HUDEP-2 (cell line): Measurements from ENCODE around the gene GAS7.
"Not testable (repeated sequence)": the region's sequence is repeated elsewhere in the genome, so short reads cannot be mapped to it uniquely, and the experiment has no call there.

Experiments used
- DNase-seq, 76 experiments: peaks; one replicate each; lab custom pipeline; 2025; ENCODE audit not compliant: unreplicated experiment in 76 of 76; lab: John Stamatoyannopoulos, UW

Gene GAS7

DNA sequence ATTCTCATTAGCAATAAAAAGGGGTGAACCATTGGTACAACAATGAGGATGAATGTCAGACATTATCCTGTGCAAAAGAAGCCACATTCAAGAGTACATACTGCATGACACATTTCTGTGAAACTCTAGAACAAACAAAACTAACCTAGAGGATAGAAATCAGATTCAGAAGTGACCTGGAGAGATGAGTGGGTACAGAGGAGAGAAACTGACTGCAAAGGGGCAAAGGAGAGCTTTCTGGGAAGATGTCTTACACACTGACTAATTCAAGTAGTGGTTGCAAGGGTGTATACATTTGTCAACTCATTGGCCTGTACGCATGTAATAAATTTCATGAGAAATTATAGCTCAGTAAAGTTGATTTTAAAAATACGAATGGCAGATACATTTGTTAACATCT is 115.6 kb downstream of the GAS7 start:
- DNase-seq, result no peak

GRCh38 chr17:10081571-10082169 is 116.7 kb downstream of the GAS7 start:
- no peak for DNase-seq

DNA sequence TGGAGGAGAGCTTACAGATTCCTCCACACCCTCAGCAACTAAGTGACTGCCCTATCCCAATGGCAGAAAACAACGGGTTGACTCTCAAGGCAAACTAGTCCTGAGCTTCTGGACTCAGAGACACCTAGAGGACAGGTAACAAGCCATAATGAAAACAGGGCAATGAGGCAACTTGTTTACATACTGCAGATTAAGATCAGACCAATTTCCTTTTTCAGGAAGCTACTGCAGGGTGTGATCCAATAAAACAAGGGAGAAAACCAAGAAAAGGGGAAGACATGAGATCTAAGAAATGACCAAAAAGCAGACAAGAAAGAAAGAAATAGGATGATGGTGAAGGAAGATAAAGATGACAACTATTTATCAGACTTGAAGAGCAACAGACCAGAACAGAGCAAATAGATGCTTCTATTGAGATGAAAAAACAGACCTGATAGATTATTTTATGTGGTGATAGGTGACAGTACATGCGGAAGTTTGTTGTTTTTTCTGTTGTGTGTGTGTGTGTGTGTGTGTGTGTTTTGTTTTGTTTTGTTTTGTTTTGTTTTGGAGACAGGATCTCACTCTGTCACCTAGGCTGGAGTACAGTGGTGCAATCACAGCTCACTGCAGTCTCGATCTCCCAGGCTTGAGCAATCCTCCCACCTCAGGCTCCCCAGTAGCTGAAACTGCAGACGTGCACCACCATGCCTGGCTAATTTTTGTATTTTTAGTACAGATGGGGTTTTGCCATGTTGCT is 120.7 kb downstream of the GAS7 start:
- no peak for DNase-seq

GRCh38 chr17:10075919-10076318 is 122.5 kb downstream of the GAS7 start:
- no peak for DNase-seq

DNA sequence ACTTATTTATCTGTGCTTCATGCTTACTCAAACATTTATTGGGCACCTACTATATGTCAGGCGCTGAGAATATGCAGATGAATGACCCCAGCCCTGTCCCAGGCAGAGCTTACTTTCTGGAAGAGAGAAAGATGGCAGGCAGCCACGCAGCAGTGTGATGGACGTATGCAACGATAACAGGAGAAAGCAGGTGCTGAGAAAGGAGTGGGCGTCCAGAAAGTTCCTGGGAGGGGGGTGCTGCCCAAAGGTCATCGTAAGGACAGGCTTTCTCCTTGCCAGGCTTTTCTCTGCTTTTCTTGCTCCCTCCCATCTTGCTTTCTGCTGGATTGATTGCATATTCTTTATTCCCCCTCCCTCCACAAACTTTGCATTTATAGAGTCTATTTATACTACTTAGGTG is 124.5 kb downstream of the GAS7 start:
- DNase-seq, result no peak

- DNase-seq, result no peak
These were observed 125.6 kb downstream of the GAS7 start for GRCh38 chr17:10072556-10073425.

DNA sequence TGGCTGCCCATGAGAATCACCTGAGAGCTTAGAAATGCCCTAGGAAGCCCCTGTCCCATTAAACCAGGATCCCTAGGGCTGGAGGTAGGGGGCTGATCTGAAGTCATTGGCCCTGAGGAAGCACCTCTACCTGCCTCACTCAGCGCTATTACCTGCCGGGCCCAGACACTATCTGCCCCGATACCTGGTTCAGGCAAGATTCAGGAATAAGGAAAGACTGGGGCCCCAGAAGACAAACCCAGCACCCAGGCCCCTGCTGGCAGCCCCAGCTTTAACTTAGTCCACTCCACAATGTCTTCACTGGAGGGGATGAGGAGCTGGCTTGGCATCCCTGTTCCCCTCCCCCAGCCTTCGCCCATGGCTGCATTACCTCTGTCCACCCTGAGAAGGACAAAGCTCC is 126.3 kb downstream of the GAS7 start:
- DNase-seq, result no peak

GRCh38 chr17:10071141-10071540 is 127.3 kb downstream of the GAS7 start:
- no peak for DNase-seq

GRCh38 chr17:10070690-10071089 is 127.7 kb downstream of the GAS7 start:
- DNase-seq, result no peak

DNA sequence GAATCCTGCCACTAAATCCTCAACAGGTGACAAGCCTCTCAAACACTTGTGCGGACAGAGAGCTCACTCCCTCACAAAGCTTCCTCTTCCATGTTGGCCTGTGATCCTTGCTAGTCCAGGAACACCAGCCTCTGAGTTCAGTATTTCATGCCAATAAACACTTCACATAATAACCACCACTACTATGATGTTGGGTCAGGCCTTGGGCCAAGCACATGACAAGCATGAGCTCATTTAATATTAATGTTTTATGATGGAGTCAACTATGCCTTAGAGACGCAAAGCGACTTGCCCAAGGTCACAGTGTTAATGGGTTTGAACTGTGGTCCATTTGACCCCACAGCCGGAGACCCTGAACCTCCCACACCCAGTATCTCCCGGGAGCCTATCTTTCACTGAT is 129.1 kb downstream of the GAS7 start:
- DNase-seq, result no peak

DNA sequence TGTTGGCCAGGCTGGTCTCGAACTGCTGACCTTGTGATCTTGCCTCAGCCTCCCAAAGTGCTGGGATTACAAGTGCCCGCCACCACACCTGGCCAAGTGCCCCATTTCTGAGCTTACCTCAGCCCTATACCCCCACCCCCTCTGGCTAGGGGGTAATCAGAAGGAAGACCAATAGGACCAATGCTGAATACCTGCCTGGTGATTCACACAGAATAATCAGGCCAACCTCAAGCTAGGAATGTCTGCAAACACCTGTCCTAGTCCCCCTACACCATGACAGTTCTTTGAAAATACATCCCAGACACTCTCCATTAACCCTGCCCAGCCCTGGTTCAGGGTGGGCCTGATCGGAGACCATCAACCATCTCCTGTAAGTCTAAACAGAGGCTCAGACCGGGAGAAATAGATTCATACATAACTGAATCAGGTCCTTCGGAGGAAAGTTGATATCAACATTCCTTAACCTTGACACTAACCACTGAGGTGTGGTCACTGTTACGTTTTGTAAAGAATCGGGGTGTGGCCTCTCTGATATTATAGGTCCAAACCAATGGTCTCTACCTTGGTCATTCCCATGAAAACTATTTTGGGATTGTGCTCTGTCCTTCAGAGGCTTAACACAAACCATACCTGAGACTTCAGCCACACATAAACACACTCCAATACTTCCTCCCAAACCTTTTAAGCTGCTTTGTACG is 130.8 kb downstream of the GAS7 start:
- DNase-seq, result no peak

DNA sequence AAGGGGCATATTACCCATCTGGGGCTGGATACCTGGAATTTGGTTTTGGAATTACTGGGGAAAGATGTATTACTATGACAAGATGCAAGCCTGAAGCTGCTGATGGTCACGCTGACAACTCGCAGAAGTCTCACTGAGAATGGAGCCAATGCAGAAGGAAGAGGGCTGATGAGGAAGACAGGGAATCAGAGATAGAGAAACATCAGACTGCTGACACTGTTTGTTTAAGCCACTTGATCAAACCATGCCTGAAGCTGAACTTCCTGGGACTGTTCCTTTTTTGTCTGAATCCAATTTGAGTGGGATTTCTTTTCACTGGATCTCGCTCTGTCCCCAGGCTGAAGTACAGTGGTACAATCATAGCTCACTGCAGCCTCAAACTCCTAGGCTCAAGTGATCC is 133.9 kb downstream of the GAS7 start:
- no peak for DNase-seq

- DNase-seq, result no peak
These were observed 134.6 kb downstream of the GAS7 start for GRCh38 chr17:10063730-10064241.

- DNase-seq, result no peak
These were observed 135.6 kb downstream of the GAS7 start for GRCh38 chr17:10062691-10063385.

DNA sequence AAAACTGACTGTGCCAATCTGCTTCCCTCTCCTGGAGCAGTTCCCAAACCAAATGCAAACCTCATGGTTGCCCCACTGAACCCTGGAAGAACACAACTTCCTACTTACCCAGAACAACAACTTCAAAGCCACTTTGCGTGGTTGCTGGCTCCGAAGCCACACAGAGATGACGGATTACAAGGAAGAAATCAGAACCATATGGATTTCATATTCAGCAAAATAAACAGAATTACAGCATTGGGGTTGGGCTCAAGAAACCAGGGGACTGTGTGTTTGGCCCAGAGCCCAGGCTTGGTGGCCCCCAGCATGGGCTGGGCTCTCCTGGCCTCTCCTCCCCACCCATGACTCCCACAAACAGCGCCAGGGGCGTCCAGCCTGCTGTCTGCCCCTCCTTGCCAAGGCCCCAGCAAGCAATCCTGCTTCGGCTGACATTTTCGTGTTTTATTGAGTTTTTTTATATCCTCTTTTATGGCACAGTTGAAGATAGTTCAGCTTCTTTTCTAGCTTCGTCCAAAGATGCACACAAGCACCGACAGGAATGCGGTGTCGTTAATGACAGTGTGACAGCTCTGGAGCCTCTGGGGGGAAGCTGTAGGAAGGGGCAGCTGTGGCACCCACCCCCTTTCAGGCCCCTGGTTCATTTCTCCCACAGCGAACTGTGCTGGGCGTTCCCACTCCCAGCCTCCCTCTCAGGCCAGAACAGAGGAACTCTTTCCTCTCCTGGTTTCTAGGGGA is 137.1 kb downstream of the GAS7 start:
- no peak for DNase-seq

DNA sequence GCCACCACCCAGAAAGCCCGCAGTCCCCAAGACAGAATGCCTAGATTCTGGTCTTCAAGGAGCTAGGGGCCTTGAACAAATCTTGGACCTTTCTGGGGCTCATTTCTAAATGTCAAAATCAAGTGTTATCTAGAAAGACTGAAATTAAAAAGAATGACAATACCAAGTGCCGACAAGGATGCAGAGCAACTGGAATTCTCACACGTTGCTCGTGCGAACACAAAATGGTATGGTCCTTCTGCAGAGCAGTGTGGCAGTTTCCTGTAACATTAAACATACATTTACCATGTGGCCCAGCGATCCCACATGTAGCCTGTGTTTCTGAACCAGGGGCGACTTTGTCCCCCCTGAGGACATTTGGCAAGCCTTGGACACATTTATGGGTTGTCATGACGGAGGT is 137.9 kb downstream of the GAS7 start:
- DNase-seq, result no peak

GRCh38 chr17:10059684-10060211 is 138.7 kb downstream of the GAS7 start:
- no peak for DNase-seq

DNA sequence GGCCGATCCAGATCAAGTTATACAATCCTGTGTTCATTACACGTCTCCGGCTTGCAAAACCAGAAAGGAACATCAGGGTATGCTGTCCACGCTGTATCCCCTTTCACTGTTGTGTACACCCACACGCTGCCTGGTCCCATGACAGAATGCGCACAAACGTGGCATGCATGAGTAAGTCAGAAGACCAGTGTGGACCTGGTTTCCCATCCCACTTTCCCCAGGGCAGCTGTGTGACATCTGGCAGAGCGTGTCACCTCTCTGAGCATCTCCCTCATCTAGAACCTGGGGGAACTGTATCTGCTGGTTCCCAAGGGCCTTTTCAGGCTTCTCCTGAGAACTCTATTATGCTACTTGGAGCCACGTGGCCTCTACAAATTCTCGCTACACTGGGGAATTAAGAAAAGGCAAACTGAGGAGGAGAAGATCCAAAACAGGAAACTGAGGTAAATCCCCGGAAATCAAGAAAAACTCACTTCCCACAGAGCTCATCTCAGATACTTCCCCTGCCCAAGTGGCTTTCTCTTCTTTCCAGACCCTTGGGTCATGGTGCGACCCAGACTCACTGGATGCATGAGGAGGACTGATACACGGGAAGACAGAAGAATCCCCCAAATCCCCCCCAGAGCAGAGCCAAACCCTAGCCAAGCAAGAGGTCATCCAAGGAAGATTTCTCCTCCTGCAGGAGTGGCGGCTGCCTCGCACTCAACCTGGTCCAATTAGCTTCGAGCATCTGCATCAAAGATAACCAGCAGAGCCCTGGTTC is 139.3 kb downstream of the GAS7 start:
- no peak for DNase-seq

- not testable (repeated sequence) for DNase-seq
These were observed 140.9 kb downstream of the GAS7 start for GRCh38 chr17:10057466-10057865.
